Measurements from ENCODE around the gene GRK4. TPM values are rescaled to one million over a fixed set of nuclear protein-coding genes. Genes with fewer than 3 reads are reported as not detected.

The GRK4 gene
- total RNA-seq, 1 donor from 2014 or later, result 6.0 TPM

GRCh38 chr4:3010998-3011397 is 47.6 kb downstream of the GRK4 start:
- DNase-seq (ENCODE audit: low spot score), result no peak

DNA sequence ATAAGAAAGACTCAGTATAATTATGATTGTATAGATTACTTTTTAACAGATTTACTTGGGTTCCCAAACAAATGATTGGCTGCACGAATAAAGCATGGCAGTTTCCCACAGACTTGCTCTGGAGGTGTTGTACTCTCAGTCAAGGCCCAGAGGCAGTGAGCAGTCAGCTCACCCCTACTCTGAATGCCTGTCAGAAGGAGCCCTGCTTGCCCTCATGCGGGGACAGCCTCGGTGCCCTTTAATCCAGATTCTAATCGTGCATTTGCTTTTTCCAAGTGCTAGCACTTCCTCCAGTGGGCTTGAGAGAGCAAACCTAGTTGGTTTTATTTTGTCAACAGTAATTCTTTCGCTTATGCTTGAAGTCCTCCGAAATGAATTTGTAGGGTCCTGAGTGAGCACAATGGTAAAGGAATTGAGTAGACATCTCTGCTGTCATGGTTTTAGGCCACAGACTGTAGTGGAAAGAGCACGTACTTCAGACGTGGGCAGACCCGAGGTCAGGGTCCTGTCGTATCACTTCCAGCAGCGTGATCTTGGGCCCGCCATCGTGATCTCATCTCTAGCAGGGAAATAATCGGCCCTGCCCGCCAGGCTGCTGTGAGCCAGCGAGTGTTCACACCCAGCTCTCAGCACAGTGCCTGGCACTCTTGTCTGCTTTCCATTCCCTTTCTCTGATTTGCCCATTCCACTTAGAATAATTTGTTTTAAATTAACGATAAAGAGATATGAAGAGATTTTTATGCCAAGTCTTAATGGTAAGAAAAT is 48.3 kb downstream of the GRK4 start:
- DNase-seq (ENCODE audit: low spot score), result no peak

DNA sequence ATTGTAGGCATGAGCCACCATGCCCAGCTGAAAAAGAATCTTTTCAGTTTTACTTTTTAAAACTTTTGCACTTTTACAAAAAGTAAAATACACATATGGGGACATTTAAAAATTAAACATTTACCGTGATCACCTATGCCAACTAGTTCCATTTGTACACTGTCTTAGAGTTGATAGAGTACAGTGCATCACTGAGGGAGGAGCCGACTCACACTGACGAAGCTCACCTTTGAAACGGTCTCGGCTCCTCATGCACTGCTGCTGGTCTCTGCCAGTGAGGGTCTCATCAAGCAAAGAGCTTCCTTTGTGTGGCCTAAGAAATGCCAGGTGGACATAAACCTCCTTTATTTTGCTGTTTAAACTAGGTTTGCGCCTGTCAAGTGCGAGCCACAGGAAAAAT is 50.0 kb downstream of the GRK4 start:
- no peak for DNase-seq (ENCODE audit: low spot score)

GRCh38 chr4:3013839-3014350 is 50.5 kb downstream of the GRK4 start:
- DNase-seq (ENCODE audit: low spot score), result no peak

GRCh38 chr4:3016961-3017360 is 53.6 kb downstream of the GRK4 start:
- DNase-seq (ENCODE audit: low spot score), result peak; percentile 67

DNA sequence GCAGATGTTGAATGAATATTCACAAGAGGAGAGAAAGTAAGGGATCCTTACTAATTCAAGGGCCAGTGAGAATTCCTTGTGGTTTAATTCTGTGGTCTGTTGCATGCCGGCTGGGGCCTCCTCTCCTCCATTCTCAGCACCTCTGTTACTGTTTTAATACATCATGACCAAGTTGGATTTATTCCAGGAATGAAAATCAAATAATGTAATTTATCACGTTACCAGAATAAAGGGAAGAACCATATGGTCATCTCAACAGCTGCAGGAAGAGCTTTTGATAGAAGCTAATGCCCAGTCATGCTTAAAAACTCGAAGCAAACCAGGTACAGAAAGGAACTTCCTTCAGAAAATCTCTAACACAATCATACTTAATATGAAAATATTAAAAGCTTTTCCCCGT is 54.1 kb downstream of the GRK4 start:
- no peak for DNase-seq (ENCODE audit: low spot score)

- DNase-seq (ENCODE audit: low spot score), result no peak
These were observed 55.9 kb downstream of the GRK4 start for GRCh38 chr4:3019145-3019846.

DNA sequence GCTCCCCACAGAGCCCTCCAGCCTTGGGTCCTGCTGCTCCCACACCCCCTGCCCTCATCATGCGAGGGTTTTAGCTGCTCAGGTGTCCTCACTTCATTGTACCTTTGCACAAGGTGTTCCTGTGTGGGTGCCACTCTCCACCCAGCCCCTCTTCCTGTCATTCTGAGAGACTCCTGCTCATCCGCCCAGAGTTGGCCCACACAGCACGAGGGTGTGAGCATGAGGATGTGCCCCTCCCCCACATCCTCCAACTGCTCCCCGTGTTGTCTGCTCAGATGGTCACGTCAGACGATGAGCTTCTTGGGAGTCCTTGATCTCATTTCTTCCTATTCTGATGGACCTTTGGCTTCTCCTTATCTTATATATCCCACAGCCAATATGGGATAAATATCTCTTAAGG is 57.8 kb downstream of the GRK4 start:
- DNase-seq (ENCODE audit: low spot score), result peak; percentile 55

DNA sequence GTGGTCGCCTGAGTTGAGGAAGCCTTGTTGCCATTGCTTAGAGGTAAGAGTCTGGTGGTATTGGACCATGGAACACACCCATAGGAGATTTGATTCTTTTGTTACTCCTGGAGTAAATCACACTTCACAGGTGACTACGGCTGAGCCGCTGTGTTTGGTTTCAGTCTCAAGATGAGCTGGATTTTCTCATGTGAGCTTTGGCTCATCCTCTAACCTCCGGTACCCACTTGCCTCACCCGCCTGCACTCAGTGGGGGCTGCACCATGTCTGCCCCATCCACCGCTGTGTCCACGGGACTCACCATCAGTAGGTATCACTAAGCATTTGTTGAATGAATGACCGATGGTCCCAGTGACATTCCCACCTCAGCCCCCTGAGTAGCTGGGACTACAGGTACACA is 58.3 kb downstream of the GRK4 start:
- peak; percentile 62 for DNase-seq (ENCODE audit: low spot score)

GRCh38 chr4:3022112-3022511 is 58.7 kb downstream of the GRK4 start:
- DNase-seq (ENCODE audit: low spot score), result no peak

DNA sequence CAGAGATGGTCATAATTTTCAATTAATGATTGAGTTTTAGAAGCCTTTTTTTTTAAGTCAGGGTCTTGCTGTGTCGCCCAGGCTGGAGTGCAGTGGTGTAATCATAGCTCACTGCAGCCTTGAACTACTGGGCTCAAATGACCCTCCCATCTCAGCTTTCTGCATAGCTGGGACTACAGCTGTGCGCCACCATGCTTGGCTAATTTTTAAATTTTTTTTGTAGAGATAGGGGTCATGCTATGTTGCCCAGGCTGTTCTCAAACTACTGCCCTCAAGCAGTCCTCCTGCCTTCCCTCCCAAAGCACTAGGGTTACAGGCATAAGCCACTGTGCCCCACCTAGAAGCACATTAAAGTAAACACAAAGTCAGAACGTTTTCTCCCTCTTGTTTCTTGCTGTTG is 59.3 kb downstream of the GRK4 start:
- DNase-seq (ENCODE audit: low spot score), result no peak

- no peak for DNase-seq (ENCODE audit: low spot score)
These were observed 62.5 kb downstream of the GRK4 start for GRCh38 chr4:3025881-3026280.

DNA sequence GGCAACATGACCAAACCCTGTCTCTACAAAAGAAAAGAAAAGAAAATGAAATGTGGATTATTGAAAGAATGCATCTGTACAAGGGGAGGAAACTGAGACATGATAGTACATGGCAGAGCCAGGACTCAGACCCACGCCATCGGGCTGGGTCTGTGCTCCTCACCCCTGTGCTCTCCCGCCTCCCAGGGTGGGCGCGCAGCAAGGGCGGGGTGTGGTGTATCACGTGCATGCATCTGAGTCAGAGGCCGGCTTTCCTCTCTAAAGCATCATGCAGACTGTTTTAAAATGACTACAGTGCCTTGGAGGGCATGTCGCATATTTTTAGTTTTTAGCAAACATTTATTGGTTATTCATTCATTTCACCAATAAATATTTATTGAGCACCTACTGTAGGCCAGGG is 63.2 kb downstream of the GRK4 start:
- no peak for DNase-seq (ENCODE audit: low spot score)

DNA sequence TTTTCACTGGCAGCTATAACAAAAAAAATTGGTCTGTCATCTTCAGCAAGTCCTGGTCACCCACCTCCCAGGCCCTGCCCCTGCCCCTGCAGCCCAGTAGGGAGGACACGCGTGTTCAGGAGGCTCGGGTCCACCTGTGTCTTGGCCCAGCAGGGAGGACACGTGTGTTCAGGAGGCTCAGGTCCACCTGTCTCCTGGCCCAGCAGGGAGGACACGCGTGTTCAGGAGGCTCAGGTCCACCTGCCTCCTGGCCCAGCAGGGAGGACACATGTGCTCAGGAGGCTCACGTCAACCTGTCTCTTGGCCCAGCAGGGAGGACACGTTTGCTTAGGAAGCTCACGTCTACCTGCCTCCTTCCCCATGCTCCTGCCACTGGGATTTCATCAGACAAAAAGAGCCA is 66.1 kb downstream of the GRK4 start:
- DNase-seq (ENCODE audit: low spot score), result peak; percentile 59

DNA sequence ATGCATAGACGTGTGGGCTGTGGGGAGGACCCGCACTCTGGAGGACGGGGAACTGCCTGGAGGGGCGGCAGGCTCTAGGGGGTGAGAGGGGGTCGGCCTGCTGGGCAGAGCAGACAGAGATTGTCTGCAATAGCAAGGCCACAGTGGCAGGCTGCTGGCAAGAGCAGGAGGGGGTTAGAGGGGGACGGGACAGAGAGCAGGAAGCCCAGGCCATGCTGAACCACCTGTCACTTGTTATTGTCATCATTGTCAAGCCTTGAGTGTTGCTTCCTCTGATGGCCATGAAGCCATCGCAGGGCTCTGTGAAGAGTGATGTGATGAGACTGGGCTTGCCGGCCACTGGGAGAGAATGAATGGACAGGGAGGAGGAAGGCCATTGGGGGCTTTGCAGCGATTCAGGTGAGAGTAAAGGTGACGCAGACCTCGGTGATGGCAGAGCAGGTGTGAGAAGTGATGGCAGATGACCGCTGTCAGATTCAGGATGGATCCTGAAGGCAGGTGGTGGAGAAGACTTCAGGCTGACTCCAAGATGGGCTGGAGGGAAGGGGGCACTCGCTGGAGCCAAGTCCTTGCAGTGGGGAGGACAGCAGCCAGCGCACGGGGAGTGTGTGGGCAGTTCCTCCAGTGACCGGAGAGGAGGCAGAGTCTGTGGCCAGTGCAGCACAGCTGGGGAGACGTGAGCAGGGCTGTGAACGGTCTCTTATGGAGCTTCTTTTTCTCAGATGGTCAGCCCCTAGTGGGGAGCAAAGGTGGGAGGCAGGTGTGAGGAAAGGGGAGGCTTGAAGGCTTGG is 67.4 kb downstream of the GRK4 start:
- DNase-seq (ENCODE audit: low spot score), result peak; percentile 85

GRCh38 chr4:3031357-3032082 is 68.1 kb downstream of the GRK4 start:
- DNase-seq (ENCODE audit: low spot score), result peak; percentile 51

- DNase-seq (ENCODE audit: low spot score), result no peak
These were observed 70.9 kb downstream of the GRK4 start for GRCh38 chr4:3034231-3034630.

DNA sequence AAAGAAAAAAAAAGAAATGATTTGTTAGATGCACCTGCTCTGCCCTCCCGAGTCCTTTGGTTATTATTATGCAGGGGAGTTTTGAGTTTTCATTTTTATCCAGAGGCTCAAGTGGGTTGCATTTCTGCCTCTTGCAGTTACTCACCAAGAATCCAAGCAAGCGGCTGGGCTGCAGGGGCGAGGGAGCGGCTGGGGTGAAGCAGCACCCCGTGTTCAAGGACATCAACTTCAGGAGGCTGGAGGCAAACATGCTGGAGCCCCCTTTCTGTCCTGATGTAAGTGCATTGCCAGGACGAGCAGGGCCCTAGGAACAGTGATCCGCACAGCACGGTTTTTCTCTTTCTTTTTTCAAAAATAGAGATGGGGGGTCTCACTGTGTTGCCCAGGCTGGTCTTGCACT is 71.9 kb downstream of the GRK4 start:
- peak; percentile 24 for DNase-seq (ENCODE audit: low spot score)

DNA sequence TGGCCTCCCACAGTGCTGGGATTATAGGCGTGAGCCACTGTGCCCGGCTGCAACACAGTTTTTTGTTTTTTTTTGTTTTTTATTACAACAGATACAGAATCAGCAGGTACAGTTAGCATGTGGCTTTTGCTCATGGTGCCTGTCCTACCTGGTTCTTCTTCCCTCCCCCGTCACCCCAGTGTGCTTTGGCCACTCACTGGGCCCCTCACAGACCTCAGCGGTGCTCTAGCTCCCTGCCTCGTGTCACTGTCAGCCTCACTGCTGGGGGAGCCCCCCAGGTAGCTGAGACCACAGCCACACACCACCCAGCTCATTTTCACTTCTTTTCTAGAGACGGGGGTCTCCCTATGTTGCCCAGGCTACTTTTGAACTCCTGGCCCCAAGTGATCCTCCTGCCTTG is 72.3 kb downstream of the GRK4 start:
- DNase-seq (ENCODE audit: low spot score), result peak; percentile 41

GRCh38 chr4:3036131-3036952 is 73.0 kb downstream of the GRK4 start:
- peak; percentile 75 for DNase-seq (ENCODE audit: low spot score)
